Astrocyte of the cerebellum (primary cell): Measurements from ENCODE around the gene STUB1.

Experiments
- DNase-seq: peaks from one replicate; pipeline ENCODE4 v3.0.0-alpha.2; 2011; ENCODE audit warnings: low read depth
- H3K4me3 ChIP-seq: 2 replicates; pipeline ENCODE4 v1.5.1; 2011; ENCODE audit warnings: mild to moderate bottlenecking, low read depth, low read length, moderate library complexity
- CTCF ChIP-seq: IDR thresholded peaks from 2 replicates; pipeline ENCODE4 v1.5.1; 2012; ENCODE audit warnings: low read length, low read depth, moderate library complexity, mild to moderate bottlenecking; ENCODE audit errors: missing control alignments
- in situ Hi-C: cut with HindIII; loops from 2 replicates; pipeline ENCODE4 v1.10.0; 2017; ENCODE audit warnings: low sequenced_read_pairs

Gene STUB1

GRCh38 chr16:674214-674881 is 5.9 kb upstream of the STUB1 start:
- no peak for DNase-seq
- H3K4me3 ChIP-seq: no peak overlapping the region
- no peak for TF ChIP-seq CTCF
- in situ Hi-C loops: no loop called here

GRCh38 chr16:674968-675883 is 5.0 kb upstream of the STUB1 start, which contains the start of gene RHBDL1:
Gene RHBDL1, plus strand, starts transcription at chr16:675671. Its CDS starts 120 bp downstream, at chr16:675791.
- in situ Hi-C loops: no loop called here
- peak within 1 kb of the TSS; percentile 31 for H3K4me3 ChIP-seq
- TF ChIP-seq CTCF: no peak
- DNase-seq: no peak

- DNase-seq: no peak
- in situ Hi-C loops: no loop called here
- H3K4me3 ChIP-seq: peak overlapping the region; percentile 31
- TF ChIP-seq CTCF: no peak
Measured at GRCh38 chr16:675884-676564, 4.2 kb upstream of the STUB1 start.

- TF ChIP-seq CTCF: no peak
- H3K4me3 ChIP-seq: no peak overlapping the region
- in situ Hi-C loops: no loop called here
- DNase-seq: no peak
Measured at GRCh38 chr16:676565-676902, 3.7 kb upstream of the STUB1 start.

DNA sequence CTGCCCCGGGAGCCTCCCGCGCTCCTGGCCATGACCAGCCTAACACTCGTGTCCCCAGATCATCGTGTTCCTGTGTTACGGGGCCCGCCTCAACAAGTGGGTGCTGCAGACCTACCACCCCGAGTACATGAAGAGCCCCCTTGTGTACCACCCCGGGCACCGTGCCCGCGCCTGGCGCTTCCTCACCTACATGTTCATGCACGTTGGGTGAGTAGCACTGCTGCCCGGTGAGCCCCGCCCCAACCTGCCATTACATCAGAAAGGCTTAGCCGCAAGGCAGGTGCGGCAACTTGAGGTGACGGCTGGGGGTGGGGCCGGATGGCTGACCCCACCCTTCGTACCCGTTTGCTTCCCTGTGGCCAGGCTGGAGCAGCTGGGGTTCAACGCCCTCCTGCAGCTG is 3.3 kb upstream of the STUB1 start:
- no peak for TF ChIP-seq CTCF
- DNase-seq: no peak
- in situ Hi-C loops: no loop called here
- no peak overlapping the region for H3K4me3 ChIP-seq
